ENCODE results near the gene NRCAM.

The NRCAM gene

GRCh38 chr7:108232076-108232475 lies 224.2 kb downstream of the NRCAM start:
- ChIA-PET POLR2A (ENCODE audit: low non-redundant PET) (no interaction called here), CTCF (no interaction called here)
- TF ChIP-seq CTCF (conservative IDR thresholded peaks at IDR 0.05; ENCODE audit: low read depth), result no peak
- DNase-seq (ENCODE audit: low spot score), result no peak
- no peak overlapping the region for H3K27ac ChIP-seq

- DNase-seq (ENCODE audit: low spot score), result no peak
- no peak overlapping the region for H3K27ac ChIP-seq
- no peak for TF ChIP-seq CTCF (conservative IDR thresholded peaks at IDR 0.05; ENCODE audit: low read depth)
- POLR2A ChIA-PET (ENCODE audit: low non-redundant PET), result no interaction called here
- CTCF ChIA-PET, result no interaction called here
These were observed 225.0 kb downstream of the NRCAM start for GRCh38 chr7:108231221-108231620.

GRCh38 chr7:108227366-108227765 lies 228.9 kb downstream of the NRCAM start:
- no peak overlapping the region for H3K27ac ChIP-seq
- ChIA-PET POLR2A (ENCODE audit: low non-redundant PET) (no interaction called here), CTCF (interaction anchor here (0.6 kb wide), 1 partner anchor 9 kb away, joined by 3 read pairs; no protein-coding TSS in a partner anchor)
- no peak for DNase-seq (ENCODE audit: low spot score)
- no peak for TF ChIP-seq CTCF (conservative IDR thresholded peaks at IDR 0.05; ENCODE audit: low read depth)

GRCh38 chr7:108226816-108227299 lies 229.4 kb downstream of the NRCAM start:
- no peak for DNase-seq (ENCODE audit: low spot score)
- CTCF ChIA-PET, result interaction anchor here (0.6 kb wide), 1 partner anchor 9 kb away, joined by 3 read pairs; no protein-coding TSS in a partner anchor
- no peak for TF ChIP-seq CTCF (conservative IDR thresholded peaks at IDR 0.05; ENCODE audit: low read depth)
- H3K27ac ChIP-seq, result no peak overlapping the region
- POLR2A ChIA-PET (ENCODE audit: low non-redundant PET), result no interaction called here

GRCh38 chr7:108225531-108226181 lies 230.6 kb downstream of the NRCAM start:
- POLR2A ChIA-PET (ENCODE audit: low non-redundant PET), result no interaction called here
- CTCF ChIA-PET, result interaction anchor here (0.9 kb wide), 1 partner anchor 26 kb away, joined by 3 read pairs; no protein-coding TSS in a partner anchor
- DNase-seq (ENCODE audit: low spot score), result no peak
- no peak overlapping the region for H3K27ac ChIP-seq
- no peak for TF ChIP-seq CTCF (conservative IDR thresholded peaks at IDR 0.05; ENCODE audit: low read depth)

- no peak for DNase-seq (ENCODE audit: low spot score)
- POLR2A ChIA-PET (ENCODE audit: low non-redundant PET), result no interaction called here
- no peak overlapping the region for H3K27ac ChIP-seq
- no peak for TF ChIP-seq CTCF (conservative IDR thresholded peaks at IDR 0.05; ENCODE audit: low read depth)
- CTCF ChIA-PET, result no interaction called here
These were observed 231.8 kb downstream of the NRCAM start for GRCh38 chr7:108224387-108224786.

All from RWPE1 (cell line).